HuH-7.5 (cell line): Measurements from ENCODE around the gene DNAH11.
"Not testable (repeated sequence)": the region's sequence is repeated elsewhere in the genome, so short reads cannot be mapped to it uniquely, and the experiment has no call there.

ENCODE experiments used
- DNase-seq: peaks from one replicate; pipeline ENCODE4 v3.0.0; 2011; ENCODE audit warnings: low spot score

Gene DNAH11

GRCh38 chr7:21773326-21773725 lies 230.5 kb downstream of the DNAH11 start:
- DNase-seq: no peak

DNA sequence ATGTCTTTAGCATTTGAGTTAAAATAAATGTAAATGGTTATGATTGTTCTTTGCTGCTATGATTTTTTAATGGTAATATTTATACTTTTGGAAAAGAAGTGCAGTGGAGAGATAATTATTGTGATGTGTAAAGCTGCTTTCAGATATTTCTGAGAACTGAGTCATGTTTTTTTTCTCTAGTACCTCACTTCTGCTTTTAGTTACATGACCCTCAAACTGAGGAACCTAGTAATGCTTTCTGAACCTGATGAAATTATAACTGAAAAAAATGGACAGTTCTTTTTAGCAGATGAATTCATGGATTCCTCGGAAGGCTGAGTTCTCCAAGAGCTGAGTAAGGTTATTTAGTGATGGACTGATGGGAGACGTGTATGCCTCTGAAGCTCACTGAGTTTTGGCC lies 235.1 kb downstream of the DNAH11 start:
- no peak for DNase-seq

DNA sequence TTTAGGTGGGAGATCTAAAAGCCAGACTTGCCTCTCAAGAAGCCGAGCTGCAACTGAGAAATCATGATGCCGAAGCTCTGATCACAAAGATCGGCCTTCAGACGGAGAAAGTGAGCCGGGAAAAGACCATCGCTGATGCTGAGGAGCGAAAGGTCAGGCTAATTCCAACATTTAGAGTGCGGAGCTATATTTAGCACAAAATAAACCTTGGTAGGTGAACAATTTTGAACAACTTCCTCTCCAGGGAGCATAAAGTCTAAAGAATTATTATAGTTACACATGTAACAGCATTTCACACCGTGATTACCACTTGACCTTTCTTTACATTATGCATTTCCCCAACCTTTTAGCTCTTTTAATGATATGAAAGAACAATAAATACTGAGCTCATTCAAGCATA lies 236.1 kb downstream of the DNAH11 start:
- DNase-seq: no peak

- DNase-seq: no peak
These were observed 240.2 kb downstream of the DNAH11 start for GRCh38 chr7:21782996-21783395.

DNA sequence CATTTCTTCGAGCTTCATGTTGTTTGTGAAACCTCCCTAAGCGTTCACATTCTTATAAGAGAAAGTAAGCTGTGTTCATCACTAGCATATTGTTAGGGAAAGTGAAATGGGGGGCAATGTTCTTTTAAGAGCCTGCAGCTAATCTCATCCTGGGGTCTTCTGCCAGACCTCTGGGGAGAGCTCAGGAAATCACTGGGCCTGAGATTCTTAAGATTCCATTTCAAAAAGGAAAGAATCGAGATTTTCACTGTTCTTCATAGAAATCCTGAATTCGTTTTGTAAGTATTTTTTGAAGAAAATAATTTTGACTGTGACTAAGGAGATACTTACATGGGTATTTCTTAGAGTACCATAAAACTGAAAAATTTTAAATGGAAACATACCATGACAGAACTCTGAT lies 242.2 kb downstream of the DNAH11 start:
- DNase-seq: no peak

DNA sequence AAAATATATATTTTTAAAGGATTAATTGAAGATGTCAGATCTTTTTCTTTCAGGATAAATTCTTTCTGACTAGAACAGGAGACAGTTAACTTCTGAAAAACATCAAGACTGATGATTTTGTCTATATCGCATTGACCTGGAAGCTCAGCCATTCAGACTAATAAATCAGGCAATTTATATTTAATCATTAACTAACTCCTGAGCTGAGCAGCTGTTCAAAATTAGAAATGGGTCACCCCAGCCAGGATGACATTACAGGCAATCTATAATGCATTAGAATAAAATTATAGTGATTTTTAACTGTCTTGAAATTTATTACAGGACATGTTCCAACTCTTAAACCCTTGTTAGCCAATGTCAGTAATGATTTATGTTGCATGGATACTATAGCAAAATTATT lies 263.0 kb downstream of the DNAH11 start:
- DNase-seq: no peak

DNA sequence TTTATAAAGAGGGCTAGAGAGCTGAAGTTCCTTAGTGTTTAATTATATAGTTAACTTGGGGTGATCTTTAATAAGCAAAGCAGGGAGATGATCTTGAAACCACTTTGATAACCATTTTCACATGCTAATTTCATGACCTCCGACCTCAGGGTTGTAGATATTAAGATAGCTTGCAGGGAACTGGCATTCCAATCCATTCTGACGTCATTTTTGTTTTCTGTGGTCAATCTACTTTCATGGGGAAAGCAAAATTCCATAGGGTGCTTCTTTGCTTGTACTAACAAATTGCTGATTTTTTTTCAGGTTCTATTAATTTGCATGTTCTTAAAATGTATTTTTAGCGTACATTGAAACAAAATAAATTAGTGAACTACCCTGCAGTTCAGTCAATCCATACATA lies 263.5 kb downstream of the DNAH11 start:
- no peak for DNase-seq

DNA sequence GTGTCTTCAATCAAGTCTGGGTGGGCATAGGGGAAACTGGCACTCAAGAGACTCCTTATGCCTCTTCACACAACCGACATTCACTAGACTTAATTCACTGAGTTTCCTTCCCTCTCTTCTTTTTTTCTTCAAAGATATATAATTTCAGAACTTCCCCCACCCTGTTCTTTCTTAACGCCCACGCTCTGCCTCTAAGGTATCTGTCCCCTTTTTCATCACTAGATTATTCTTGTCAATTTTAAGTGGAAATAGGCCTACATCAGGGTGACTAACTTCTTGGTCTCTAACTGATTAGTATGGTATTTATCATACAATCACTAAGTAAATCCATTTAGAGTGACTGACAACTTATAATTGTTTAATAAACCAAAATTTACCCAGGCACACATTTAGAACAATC lies 276.2 kb downstream of the DNAH11 start:
- DNase-seq: no peak

DNA sequence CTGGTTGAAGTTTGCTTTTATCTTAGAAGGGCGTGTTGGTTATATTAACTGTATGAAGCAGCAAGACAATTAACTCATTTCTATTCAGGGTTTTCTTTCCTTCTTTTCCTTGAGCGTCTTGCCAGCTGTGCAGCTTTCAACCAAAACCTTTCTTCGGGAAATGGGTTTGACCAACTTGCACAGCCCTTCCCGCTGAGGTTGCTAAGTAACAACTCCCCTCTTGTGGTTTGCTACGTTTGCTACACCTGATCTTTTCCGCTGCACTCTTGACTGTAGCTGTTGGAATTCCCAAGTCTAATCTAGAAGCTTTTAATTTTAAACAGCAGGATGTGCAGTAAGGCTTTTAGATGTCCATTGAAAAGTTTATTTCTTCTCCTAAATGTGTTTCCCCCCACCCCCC lies 286.0 kb downstream of the DNAH11 start:
- DNase-seq: no peak

GRCh38 chr7:21829731-21830130 lies 286.9 kb downstream of the DNAH11 start:
- no peak for DNase-seq

DNA sequence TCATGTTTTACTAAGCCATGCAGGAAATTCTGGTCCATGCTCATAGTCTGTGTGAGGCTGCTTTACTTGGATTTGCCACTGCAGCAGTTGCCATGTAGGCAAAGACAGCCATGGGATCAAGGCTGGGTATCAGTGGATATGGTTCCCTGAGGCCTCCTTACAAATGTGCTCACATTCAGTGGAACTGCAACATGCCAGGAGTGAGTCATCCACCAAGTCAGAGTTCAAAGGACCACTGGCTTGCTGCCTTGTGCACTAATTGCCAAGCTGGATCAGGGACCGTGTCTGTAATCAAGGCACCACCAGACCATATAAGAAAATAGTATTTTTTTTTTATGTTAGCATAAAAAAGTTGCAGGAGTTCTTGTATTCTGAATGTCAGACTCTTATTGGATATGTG lies 301.9 kb downstream of the DNAH11 start:
- no peak for DNase-seq

- no peak for DNase-seq
These were observed 307.9 kb downstream of the DNAH11 start for GRCh38 chr7:21850531-21851285.

- no peak for DNase-seq
These were observed 308.7 kb downstream of the DNAH11 start for GRCh38 chr7:21851559-21851967.

DNA sequence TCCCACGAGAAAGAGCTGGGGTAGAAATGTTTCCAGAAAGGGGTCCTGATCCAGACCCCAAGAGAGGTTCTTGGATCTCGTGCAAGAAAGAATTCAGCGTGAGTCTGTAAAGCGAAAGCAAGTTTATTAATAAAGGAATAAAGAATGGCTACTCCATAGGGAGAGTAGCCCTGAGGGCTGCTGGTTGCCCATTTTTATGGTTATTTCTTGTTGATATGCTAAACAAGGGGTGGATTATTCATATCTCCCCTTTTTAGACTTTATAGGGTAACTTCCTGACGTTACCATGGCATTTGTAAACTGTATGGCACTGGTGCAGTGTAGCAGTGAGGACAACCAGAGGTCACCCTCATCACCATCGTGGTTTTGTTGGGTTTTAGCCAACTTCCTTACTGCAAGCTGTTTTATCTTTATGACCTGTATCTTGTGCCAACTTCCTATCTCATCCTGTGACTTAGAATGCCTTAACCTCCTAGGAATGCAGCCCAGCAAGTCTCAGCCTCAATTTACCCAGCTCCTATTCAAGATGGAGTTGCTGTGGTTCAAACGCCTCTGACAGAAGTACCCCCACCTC lies 322.9 kb downstream of the DNAH11 start:
- not testable (repeated sequence) for DNase-seq

- DNase-seq: no peak
These were observed 323.9 kb downstream of the DNAH11 start for GRCh38 chr7:21866731-21867130.

- DNase-seq: no peak
These were observed 324.4 kb downstream of the DNAH11 start for GRCh38 chr7:21867226-21867625.

DNA sequence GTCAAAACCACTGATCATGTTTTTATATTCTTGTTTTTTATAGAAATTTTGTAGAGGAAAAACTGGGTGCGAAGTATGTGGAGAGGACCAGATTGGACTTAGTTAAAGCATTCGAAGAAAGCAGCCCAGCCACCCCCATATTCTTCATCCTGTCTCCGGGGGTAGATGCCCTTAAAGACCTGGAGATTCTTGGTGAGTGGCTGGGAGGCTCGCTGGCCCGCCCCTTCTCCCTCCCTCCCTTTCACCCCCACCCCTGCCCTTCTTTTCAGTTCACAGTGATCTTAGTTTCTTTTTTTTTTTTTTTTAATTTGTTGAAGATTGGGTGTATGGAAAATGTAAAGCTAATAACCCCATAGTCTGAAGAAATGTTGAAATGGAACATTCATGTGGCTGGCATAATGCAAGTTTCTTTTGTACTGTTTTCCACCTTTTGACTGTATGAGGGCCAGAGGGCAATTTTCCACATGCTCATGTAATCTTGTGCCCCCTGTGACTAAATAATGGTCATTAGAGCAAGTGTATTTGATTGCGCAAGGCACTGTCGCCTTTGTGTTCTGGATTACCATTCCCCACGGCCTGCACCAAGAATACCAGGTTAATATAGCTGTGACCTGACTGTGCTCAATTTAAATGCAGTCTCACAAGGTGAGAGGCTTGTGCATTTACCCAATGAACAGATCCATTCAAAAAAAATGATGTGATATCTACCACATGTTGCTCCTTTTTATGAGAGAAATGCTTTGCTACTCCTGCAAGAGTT lies 325.2 kb downstream of the DNAH11 start:
- DNase-seq: no peak

DNA sequence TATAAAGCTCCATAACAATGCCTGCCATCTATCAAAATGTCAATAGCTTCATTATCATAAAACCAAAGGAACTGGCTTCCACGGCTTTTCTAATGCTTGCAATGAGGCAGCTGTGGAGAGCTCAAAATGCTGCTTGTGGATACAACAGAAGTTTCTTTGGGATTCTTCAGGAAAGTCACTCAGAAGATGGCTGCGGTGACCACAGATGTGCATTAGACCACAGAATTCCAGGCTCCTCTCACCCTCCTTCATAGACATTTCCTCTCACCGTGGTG lies 325.7 kb downstream of the DNAH11 start:
- no peak for DNase-seq

DNA sequence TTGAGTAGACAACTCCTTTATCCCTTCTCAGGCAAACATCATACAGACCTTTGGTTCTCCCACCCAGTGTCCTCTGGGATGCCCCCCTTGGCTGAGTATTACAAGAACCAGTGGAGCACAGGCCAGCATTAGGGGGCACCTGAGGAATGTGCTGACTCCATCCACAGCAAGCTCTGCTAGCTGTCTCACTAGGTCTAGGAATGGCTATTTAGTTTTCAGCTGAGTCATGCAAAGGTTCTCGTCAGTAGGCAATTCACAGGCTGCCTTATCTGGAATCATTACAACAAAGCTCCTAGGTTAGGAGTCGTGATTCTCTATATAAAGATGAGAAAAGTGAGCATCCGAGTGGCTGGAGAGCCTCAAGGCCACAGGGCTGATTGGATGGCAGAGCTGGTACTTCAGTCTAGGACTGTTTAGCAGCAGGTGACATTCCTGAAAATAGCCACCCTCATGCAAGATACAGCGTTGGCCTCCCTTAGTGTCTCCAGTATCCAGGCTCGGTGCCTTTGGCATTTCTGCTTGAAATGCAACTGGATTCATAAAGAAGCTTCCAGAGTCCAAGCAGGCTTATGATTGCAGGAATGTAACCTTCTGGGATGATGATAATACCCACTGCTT lies 327.1 kb downstream of the DNAH11 start:
- no peak for DNase-seq

DNA sequence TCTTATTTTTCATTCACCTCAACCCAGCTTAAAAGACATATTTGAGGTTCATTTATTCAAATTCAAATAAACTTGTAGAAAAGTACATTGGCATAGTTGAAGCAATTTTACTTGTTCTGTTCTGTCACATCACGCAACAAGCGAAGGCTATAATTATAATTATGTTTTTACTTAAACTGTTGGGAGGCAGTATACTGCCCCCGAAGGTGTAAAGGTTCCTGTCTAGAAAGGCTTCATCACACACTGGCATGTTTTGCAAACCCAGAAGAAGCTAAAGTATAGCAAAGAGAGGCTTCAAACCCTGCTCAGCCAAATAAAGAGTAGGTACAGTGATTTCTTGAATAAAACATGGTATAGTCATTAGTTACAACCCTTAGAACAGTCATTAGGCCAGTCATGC lies 340.2 kb downstream of the DNAH11 start:
- DNase-seq: no peak

GRCh38 chr7:21883501-21883900 lies 340.7 kb downstream of the DNAH11 start:
- DNase-seq: not testable (repeated sequence)

- no peak for DNase-seq
These were observed 341.7 kb downstream of the DNAH11 start for GRCh38 chr7:21884496-21884895.

GRCh38 chr7:21886396-21886795 lies 343.6 kb downstream of the DNAH11 start:
- DNase-seq: no peak
